GM06990 (cell line): Measurements from ENCODE around the gene UBAC2.

ENCODE experiments used
- DNase-seq: peaks from one replicate; pipeline ENCODE4 v3.0.0-alpha.2; 2011; ENCODE audit not compliant: insufficient read length; ENCODE audit errors: extremely low read depth
- H3K27me3 ChIP-seq: replicated peaks from 2 replicates; pipeline ENCODE4 v1.6.0; 2011; ENCODE audit warnings: low read length; ENCODE audit not compliant: control insufficient read depth, insufficient read depth
- H3K36me3 ChIP-seq: 2 replicates; pipeline ENCODE4 v1.5.1; 2011; ENCODE audit warnings: low read length; ENCODE audit not compliant: control insufficient read depth, insufficient read depth
- H3K4me3 ChIP-seq: replicated peaks from 2 replicates; pipeline ENCODE4 v1.5.1; 2011; ENCODE audit warnings: low read depth, mild to moderate bottlenecking, control low read depth, low read length
- CTCF ChIP-seq: IDR thresholded peaks from 2 replicates; pipeline ENCODE4 v1.5.1; 2011; ENCODE audit warnings: low read length, control low read depth, mild to moderate bottlenecking, inconsistent platforms; ENCODE audit not compliant: insufficient read depth, poor library complexity, severe bottlenecking

The UBAC2 gene

GRCh38 chr13:99373436-99373835 is 172.8 kb downstream of the UBAC2 start:
- H3K4me3 ChIP-seq, result no peak overlapping the region
- H3K36me3 ChIP-seq, result no peaks in the 10 kb centered on the region; the same call in 1 of the 2 replicates
- H3K27me3 ChIP-seq, result no peaks in the 10 kb centered on the region
- no peak for TF ChIP-seq CTCF
- no peak for DNase-seq

- no peak overlapping the region for H3K4me3 ChIP-seq
Observed at GRCh38 chr13:99374169-99374991, 173.7 kb downstream of the UBAC2 start.

GRCh38 chr13:99374994-99375737 is 174.5 kb downstream of the UBAC2 start:
- TF ChIP-seq CTCF, result no peak
- peak; percentile 72 for DNase-seq
- Histone ChIP-seq H3K27me3 (no peaks in the 10 kb centered on the region), H3K36me3 (no peaks in the 10 kb centered on the region; the same call in 1 of the 2 replicates), H3K4me3 (no peak overlapping the region)

More at GRCh38 chr13:99374169-99374991, 173.7 kb downstream of the UBAC2 start:
- no peaks in the 10 kb centered on the region; the same call in 1 of the 2 replicates for H3K36me3 ChIP-seq
- H3K27me3 ChIP-seq, result no peaks in the 10 kb centered on the region
- DNase-seq, result peak; percentile 41
- no peak for TF ChIP-seq CTCF

GRCh38 chr13:99375738-99376080 is 175.1 kb downstream of the UBAC2 start:
- no peak overlapping the region for H3K4me3 ChIP-seq

GRCh38 chr13:99376132-99376531 is 175.5 kb downstream of the UBAC2 start:
- Histone ChIP-seq H3K36me3 (no peaks in the 10 kb centered on the region; the same call in 1 of the 2 replicates), H3K4me3 (no peak overlapping the region), H3K27me3 (no peaks in the 10 kb centered on the region)
- no peak for TF ChIP-seq CTCF
- DNase-seq, result peak; percentile 66

More at GRCh38 chr13:99375738-99376080, 175.1 kb downstream of the UBAC2 start:
- no peaks in the 10 kb centered on the region for H3K27me3 ChIP-seq
- DNase-seq, result no peak
- no peaks in the 10 kb centered on the region; the same call in 1 of the 2 replicates for H3K36me3 ChIP-seq
- TF ChIP-seq CTCF, result no peak
